T47D (cell line): ENCODE results near the gene SLCO1B1.
"Not testable (repeated sequence)": the region's sequence is repeated elsewhere in the genome, so short reads cannot be mapped to it uniquely, and the experiment has no call there.

Experiments
- DNase-seq, 2 experiments: peaks; one replicate each; pipeline versions ENCODE4 v3.0.0 to v3.0.0-alpha.2; 2011 to 2012; ENCODE audit warnings: low read depth in 1 of 2, low spot score in 1 of 2
- JUND ChIP-seq: IDR thresholded peaks from 2 replicates; pipeline ENCODE4 v1.6.1; 2012; ENCODE audit warnings: low read depth
- in situ Hi-C: cut with HindIII; loops from 2 replicates; pipeline ENCODE4 v1.10.0; 2016; ENCODE audit warnings: low sequenced_read_pairs, low pct_unique_long_range_greater_than_20kb

SLCO1B1 gene

GRCh38 chr12:21155522-21156351 lies 24.7 kb downstream of the SLCO1B1 start:
- in situ Hi-C loops: no loop called here
- no peak for TF ChIP-seq JUND
- DNase-seq: no peak

DNA sequence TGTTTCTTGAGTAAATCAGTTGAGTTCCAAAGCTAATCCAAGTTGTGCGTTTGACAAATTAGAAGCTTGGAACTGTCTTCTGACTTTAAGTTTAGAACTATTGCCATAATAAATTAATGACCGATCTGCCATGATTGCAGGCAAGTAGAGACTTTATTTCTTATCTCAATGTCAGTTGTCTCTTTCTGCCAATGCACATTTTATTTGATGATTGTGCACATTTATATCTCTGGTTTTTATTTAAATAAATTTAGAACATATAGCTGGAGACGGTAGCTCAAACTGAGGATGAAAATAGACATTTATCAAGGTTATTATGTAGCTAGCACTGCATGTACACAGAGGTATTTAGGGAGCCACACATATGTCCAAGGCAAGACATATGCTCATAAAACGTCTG lies 34.1 kb downstream of the SLCO1B1 start:
- in situ Hi-C loops: no loop called here
- TF ChIP-seq JUND: no peak
- DNase-seq: no peak

DNA sequence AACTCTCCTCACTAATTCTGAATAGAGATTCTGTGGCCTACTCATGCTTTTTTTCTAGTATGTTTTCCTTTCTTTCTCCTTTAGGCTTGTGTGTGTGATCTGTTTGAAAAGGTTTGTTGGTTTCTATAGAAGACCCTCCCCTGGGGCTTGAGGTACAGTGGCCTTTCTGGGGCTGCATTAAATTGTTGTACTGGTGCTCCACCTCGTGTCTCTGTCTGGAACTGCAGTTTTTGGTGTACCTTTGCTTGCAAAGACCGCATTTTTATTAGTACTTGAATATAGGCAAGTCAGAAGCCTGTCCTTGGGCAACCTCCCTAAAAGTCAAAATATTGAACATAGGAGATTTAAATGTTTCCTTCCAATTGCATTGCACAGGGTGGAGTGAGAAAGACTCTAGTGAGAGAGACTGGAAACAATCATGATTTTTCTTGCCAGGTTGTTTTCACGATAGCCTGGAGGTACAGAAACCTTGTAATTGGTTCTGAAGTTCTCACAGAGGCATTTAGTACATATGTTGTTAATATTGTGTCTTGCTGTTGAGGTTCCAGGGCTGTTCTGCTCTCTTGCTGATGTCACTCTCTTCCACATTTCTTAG lies 39.0 kb downstream of the SLCO1B1 start:
- in situ Hi-C loops: no loop called here
- TF ChIP-seq JUND: no peak
- DNase-seq: peak; percentile 2 to 61

DNA sequence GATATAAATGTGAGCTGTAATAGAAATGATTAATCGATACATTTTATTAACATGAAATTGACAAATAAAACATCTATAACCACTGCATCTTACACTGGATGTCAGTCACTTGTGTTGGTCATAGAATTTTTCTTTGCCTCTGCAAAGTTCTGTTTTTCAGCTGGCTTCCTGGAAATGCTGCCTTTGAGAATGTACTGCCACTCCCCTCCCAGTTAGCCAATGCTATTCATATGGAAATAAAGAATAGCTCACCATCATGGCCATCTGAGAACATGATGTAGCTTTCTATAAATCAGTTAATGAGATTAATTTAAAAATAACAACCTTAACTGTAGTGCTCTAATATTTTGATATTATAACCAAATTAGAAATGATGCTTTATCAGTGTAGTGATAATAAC lies 41.1 kb downstream of the SLCO1B1 start:
- in situ Hi-C loops: no loop called here
- no peak for TF ChIP-seq JUND
- no peak for DNase-seq

DNA sequence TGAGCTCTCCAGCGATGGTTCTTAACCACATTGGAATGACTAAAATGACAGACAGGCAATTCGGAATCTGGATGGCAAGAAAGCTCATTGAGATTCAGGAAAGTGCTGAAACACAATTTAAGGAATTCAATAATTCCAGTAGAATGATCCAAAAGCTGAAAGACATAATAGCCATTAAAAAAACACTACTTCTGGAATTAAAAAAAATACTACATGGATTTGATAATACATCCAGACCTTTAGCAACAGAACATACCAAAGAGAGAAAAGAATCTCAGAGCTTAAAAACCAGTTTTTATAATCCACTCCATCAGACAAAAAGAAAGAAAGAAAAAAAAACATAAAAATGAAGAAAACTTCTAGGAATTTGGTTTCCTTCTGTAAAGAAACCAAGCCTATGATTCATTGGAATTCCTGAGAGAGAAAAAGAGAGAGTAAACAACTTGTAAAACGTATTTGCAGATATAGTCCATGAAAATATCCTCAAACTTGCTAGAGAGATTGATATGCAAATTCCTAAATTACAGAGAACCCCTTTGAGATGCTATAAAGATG lies 52.8 kb downstream of the SLCO1B1 start:
- no peak for DNase-seq
- no peak for TF ChIP-seq JUND
- in situ Hi-C loops: no loop called here

- no peak for DNase-seq
- no peak for TF ChIP-seq JUND
- in situ Hi-C loops: no loop called here
Measured at GRCh38 chr12:21190016-21190415, 59.0 kb downstream of the SLCO1B1 start.

GRCh38 chr12:21214433-21214832 lies 83.4 kb downstream of the SLCO1B1 start:
- DNase-seq: peak in 1 of 2 experiments; percentile 61
- in situ Hi-C loops: not testable (repeated sequence)

DNA sequence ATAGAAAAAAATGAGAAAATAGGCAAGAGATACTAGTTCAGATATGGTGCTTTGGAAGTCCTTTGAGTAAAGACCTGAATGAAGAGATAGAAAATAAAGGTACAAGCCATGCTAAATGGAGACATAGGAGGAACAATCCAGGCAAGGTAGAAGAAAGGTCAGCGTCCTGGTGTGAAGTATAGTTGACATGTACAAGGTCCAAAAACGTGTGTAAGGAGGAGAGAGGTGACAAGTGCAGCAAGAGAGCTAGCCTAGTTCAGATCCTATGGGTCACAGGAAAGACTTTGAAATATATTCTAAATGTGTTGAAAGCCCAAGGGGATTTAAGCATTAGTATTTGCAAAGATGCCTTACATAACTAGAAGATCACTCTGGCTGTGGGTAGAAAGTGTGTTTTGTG lies 88.2 kb downstream of the SLCO1B1 start:
- no peak for DNase-seq
- no peak for TF ChIP-seq JUND
- in situ Hi-C loops: no loop called here

GRCh38 chr12:21220266-21220665 lies 89.3 kb downstream of the SLCO1B1 start:
- in situ Hi-C loops: no loop called here
- no peak for DNase-seq
- no peak for TF ChIP-seq JUND

DNA sequence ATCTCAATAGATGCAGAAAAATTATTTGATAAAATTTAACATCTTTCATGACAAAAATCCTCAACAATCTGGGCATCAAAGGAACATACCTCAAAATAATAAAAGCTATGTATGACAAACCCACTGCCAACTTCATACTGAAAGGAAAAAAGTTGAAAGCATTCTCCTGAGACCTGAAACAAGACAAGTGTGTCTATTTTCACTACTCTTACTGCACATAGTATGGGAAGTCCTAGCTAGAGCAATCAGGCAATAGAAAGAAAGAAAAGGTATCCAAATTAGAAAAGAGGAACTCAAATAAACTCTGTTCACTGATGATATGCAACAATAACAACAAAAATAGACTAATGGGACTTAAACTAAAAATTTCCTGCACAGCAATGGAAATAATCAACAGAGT lies 90.1 kb downstream of the SLCO1B1 start:
- no peak for DNase-seq

GRCh38 chr12:21221778-21222177 lies 90.8 kb downstream of the SLCO1B1 start:
- in situ Hi-C loops: no loop called here

More for the DNA sequence above, 90.1 kb downstream of the SLCO1B1 start:
- in situ Hi-C loops: no loop called here
- TF ChIP-seq JUND: no peak

GRCh38 chr12:21223930-21224329 lies 92.9 kb downstream of the SLCO1B1 start:
- TF ChIP-seq JUND: no peak
- no peak for DNase-seq
- in situ Hi-C loops: no loop called here

More at GRCh38 chr12:21221778-21222177, 90.8 kb downstream of the SLCO1B1 start:
- no peak for TF ChIP-seq JUND
- no peak for DNase-seq

GRCh38 chr12:21234395-21234794 lies 103.4 kb downstream of the SLCO1B1 start:
- no peak for DNase-seq
- in situ Hi-C loops: no loop called here
- TF ChIP-seq JUND: no peak
